ENCODE measurements around the gene GPR155.

Gene GPR155

DNA sequence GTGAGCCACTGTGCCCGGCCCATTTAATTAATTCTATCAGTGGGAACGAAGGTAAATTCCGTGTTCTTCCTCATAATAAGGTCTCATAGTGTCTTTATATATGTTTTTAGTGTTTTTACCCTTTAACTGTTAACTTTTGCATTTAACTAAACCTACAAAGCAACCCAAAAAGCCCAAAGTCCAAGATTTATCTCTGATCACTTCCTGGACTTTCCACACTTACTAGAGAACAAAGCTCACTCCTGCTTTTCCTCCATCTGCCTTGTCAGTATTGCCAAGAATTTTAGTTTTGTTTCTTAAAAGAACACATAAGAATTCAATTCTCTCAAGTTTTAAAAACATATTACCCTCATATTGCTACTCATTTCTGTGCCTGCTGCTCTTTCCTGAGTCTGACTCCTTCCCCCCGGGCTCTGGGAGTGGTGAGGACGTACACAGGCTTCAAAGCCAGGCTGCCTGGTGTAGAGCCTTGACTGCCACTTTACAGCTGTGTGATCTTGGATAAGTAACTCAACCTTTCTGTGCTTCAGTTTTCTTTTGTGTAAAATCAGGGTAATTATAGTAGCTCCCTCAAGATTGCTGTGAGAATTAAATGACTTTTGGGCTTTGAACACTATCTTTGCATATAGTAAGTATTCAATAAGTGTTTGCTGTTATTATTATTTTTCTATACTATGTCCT, 24.9 kb upstream of the GPR155 start:
- Histone ChIP-seq H3K4me2 (ENCODE audit: insufficient read depth, low read length, poor library complexity, severe bottlenecking) (no peak overlapping the region), H3K4me1 (ENCODE audit: control insufficient read depth in 2 of 2, insufficient read depth in 1 of 2, low read depth in 1 of 2, low read length in 2 of 2) (no peaks in the 10 kb centered on the region), H3K36me3 (replicated peaks in 1 of 2; ENCODE audit: control insufficient read depth in 2 of 2, insufficient read depth in 2 of 2, low read length in 2 of 2) (no peaks in the 10 kb centered on the region), H3K9ac (ENCODE audit: low read depth, low read length, poor library complexity) (no peak overlapping the region), H4K91ac (ENCODE audit: low read depth, low read length, poor library complexity) (no peak overlapping the region), H2BK120ac (ENCODE audit: low read depth, low read length) (no peak overlapping the region), H4K8ac (ENCODE audit: low read depth, low read length) (no peak overlapping the region), H3K9me3 (replicated peaks in 1 of 2; ENCODE audit: control insufficient read depth in 2 of 2, insufficient read depth in 1 of 2, low read depth in 1 of 2, low read length in 2 of 2) (peaks cover 7 to 23% of the 10 kb centered on the region in 2 donors), H3K14ac (ENCODE audit: low read length) (no peak overlapping the region), H3K27me3 (ENCODE audit: control insufficient read depth in 3 of 3, insufficient read depth in 3 of 3, low read depth in 1 of 3, low read length in 3 of 3) (peaks cover 0 to 4% (median 0%) of the 10 kb centered on the region in 3 experiments), H2AK5ac (ENCODE audit: low read depth, low read length) (no peak overlapping the region), H3K18ac (ENCODE audit: low read length) (no peak overlapping the region), H2BK5ac (ENCODE audit: low read length) (no peak overlapping the region), H3K79me1 (ENCODE audit: low read depth, low read length) (no peaks in the 10 kb centered on the region), H2BK12ac (ENCODE audit: low read length) (no peak overlapping the region), H3K27ac (replicated peaks; ENCODE audit: low read length) (no peak overlapping the region), H2BK15ac (ENCODE audit: low read length) (no peak overlapping the region), H3K4me3 (ENCODE audit: low read length in 2 of 2) (no peak overlapping the region), H3K23ac (ENCODE audit: low read depth, low read length, poor library complexity) (no peak overlapping the region), H3K4ac (ENCODE audit: low read length) (no peak overlapping the region), H2AFZ (ENCODE audit: low read length) (no peak overlapping the region)
- no peak for DNase-seq (ENCODE audit: low spot score)
- no CpG with 5 or more reads among the region's 5 CpGs for WGBS, 2 donors (ENCODE audit: extremely low coverage in 2 of 2, insufficient read length in 2 of 2, insufficient replicate concordance in 1 of 2)

DNA sequence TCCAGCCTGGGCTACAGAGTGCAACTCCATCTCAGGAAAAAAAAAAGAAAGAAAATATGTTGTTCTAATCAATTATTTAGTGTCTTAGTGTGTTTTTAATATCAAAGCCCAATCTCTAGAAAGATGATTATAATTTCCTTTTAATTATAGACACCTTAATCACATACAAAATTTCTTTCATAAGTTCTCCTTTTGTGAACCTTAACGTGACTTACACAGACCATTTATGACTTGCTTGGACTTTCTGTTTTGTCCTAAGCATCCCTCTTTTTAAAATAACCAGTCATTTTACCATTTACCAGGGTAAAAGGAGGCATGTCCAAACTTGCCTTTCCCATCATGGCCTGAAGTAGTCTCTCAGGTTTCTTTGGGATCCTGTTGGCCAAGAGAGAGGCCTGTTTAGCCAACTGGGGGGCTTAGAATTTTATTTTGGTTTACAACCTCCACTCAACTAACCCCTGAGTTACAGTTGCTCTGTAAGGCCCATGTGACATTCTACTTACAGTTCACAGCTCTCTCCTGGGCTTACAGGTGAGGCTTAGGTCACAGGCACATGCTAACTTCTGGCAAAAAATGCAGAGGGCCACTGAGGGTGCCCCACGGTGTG, 23.9 kb upstream of the GPR155 start:
- H3K18ac ChIP-seq (ENCODE audit: low read length): no peak overlapping the region
- no peak overlapping the region for H2BK120ac ChIP-seq (ENCODE audit: low read depth, low read length)
- DNase-seq (ENCODE audit: low spot score): peak; percentile 38
- H2AK5ac ChIP-seq (ENCODE audit: low read depth, low read length): no peak overlapping the region
- no peaks in the 10 kb centered on the region for H3K36me3 ChIP-seq (replicated peaks in 1 of 2; ENCODE audit: control insufficient read depth in 2 of 2, insufficient read depth in 2 of 2, low read length in 2 of 2)
- H2BK5ac ChIP-seq (ENCODE audit: low read length): no peak overlapping the region
- no peaks in the 10 kb centered on the region for H3K79me1 ChIP-seq (ENCODE audit: low read depth, low read length)
- WGBS, 2 donors (ENCODE audit: extremely low coverage in 2 of 2, insufficient read length in 2 of 2, insufficient replicate concordance in 1 of 2): no CpG with 5 or more reads among the region's 2 CpGs
- H3K4ac ChIP-seq (ENCODE audit: low read length): no peak overlapping the region
- no peak overlapping the region for H3K9ac ChIP-seq (ENCODE audit: low read depth, low read length, poor library complexity)
- no peak overlapping the region for H3K14ac ChIP-seq (ENCODE audit: low read length)
- no peak overlapping the region for H4K8ac ChIP-seq (ENCODE audit: low read depth, low read length)
- H3K4me2 ChIP-seq (ENCODE audit: insufficient read depth, low read length, poor library complexity, severe bottlenecking): no peak overlapping the region
- no peak overlapping the region for H2AFZ ChIP-seq (ENCODE audit: low read length)
- H3K4me1 ChIP-seq (ENCODE audit: control insufficient read depth in 2 of 2, insufficient read depth in 1 of 2, low read depth in 1 of 2, low read length in 2 of 2): no peaks in the 10 kb centered on the region
- H3K4me3 ChIP-seq (ENCODE audit: low read length in 2 of 2): no peak overlapping the region
- no peak overlapping the region for H4K91ac ChIP-seq (ENCODE audit: low read depth, low read length, poor library complexity)
- no peak overlapping the region for H2BK15ac ChIP-seq (ENCODE audit: low read length)
- peaks cover 7 to 23% of the 10 kb centered on the region in 2 donors for H3K9me3 ChIP-seq (replicated peaks in 1 of 2; ENCODE audit: control insufficient read depth in 2 of 2, insufficient read depth in 1 of 2, low read depth in 1 of 2, low read length in 2 of 2)
- H3K23ac ChIP-seq (ENCODE audit: low read depth, low read length, poor library complexity): no peak overlapping the region
- H3K27me3 ChIP-seq (ENCODE audit: control insufficient read depth in 3 of 3, insufficient read depth in 3 of 3, low read depth in 1 of 3, low read length in 3 of 3): no peaks in the 10 kb centered on the region
- H3K27ac ChIP-seq (replicated peaks; ENCODE audit: low read length): no peak overlapping the region
- H2BK12ac ChIP-seq (ENCODE audit: low read length): no peak overlapping the region

DNA sequence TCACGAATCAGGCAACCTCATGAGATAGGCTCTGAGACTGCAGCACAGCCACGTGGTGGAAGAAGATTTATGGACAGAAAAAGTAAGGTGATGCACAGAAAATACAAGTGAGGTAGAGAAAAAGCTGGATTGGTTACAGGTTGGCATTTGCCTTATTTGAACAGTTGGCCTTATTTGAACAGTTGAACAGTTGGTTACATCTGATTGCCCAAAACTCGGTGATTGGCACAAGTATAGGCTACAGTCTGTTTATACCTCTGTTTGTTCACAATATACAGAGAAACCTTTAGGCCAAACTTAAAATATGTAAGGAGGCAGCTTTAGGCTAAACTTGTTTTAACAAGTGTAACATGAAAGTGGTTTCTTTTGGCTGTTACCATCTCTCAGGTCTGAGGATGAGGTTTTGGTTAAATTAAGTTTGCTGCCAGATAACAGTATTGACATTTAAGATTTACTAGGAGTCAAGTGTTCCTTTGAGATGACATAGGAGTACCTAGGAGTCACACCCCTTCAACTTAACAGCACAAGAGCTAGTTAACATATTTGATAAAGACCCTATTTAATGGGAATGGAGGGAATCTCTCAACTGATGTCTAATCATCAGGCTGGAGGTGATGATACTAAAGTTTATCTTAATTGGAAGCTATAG, 16.5 kb upstream of the GPR155 start:
- WGBS, 2 donors (ENCODE audit: extremely low coverage in 2 of 2, insufficient read length in 2 of 2, insufficient replicate concordance in 1 of 2): no CpG with 5 or more reads among the region's 3 CpGs
- no peaks in the 10 kb centered on the region for H3K4me1 ChIP-seq (ENCODE audit: control insufficient read depth in 2 of 2, insufficient read depth in 1 of 2, low read depth in 1 of 2, low read length in 2 of 2)
- H3K36me3 ChIP-seq (replicated peaks in 1 of 2; ENCODE audit: control insufficient read depth in 2 of 2, insufficient read depth in 2 of 2, low read length in 2 of 2): no peaks in the 10 kb centered on the region
- no peak overlapping the region for H3K4ac ChIP-seq (ENCODE audit: low read length)
- H3K14ac ChIP-seq (ENCODE audit: low read length): no peak overlapping the region
- H3K4me2 ChIP-seq (ENCODE audit: insufficient read depth, low read length, poor library complexity, severe bottlenecking): no peak overlapping the region
- H3K27me3 ChIP-seq (ENCODE audit: control insufficient read depth in 3 of 3, insufficient read depth in 3 of 3, low read depth in 1 of 3, low read length in 3 of 3): peaks cover 0 to 16% (median 0%) of the 10 kb centered on the region in 3 experiments
- H2BK15ac ChIP-seq (ENCODE audit: low read length): no peak overlapping the region
- H3K23ac ChIP-seq (ENCODE audit: low read depth, low read length, poor library complexity): no peak overlapping the region
- DNase-seq (ENCODE audit: low spot score): no peak
- H3K4me3 ChIP-seq (ENCODE audit: low read length in 2 of 2): no peak overlapping the region
- no peak overlapping the region for H2BK120ac ChIP-seq (ENCODE audit: low read depth, low read length)
- H4K8ac ChIP-seq (ENCODE audit: low read depth, low read length): no peak overlapping the region
- no peak overlapping the region for H2BK12ac ChIP-seq (ENCODE audit: low read length)
- H2AFZ ChIP-seq (ENCODE audit: low read length): no peak overlapping the region
- H2AK5ac ChIP-seq (ENCODE audit: low read depth, low read length): no peak overlapping the region
- H3K27ac ChIP-seq (replicated peaks; ENCODE audit: low read length): no peak overlapping the region
- no peak overlapping the region for H2BK5ac ChIP-seq (ENCODE audit: low read length)
- no peaks in the 10 kb centered on the region for H3K79me1 ChIP-seq (ENCODE audit: low read depth, low read length)
- H3K9me3 ChIP-seq (replicated peaks in 1 of 2; ENCODE audit: control insufficient read depth in 2 of 2, insufficient read depth in 1 of 2, low read depth in 1 of 2, low read length in 2 of 2): no peaks in the 10 kb centered on the region
- H4K91ac ChIP-seq (ENCODE audit: low read depth, low read length, poor library complexity): no peak overlapping the region
- H3K18ac ChIP-seq (ENCODE audit: low read length): no peak overlapping the region
- H3K9ac ChIP-seq (ENCODE audit: low read depth, low read length, poor library complexity): no peak overlapping the region

- no peak overlapping the region for H3K9ac ChIP-seq (ENCODE audit: low read depth, low read length, poor library complexity)
- no peak overlapping the region for H4K91ac ChIP-seq (ENCODE audit: low read depth, low read length, poor library complexity)
- H3K36me3 ChIP-seq (replicated peaks in 1 of 2; ENCODE audit: control insufficient read depth in 2 of 2, insufficient read depth in 2 of 2, low read length in 2 of 2): no peaks in the 10 kb centered on the region
- no peak overlapping the region for H2AK5ac ChIP-seq (ENCODE audit: low read depth, low read length)
- no peaks in the 10 kb centered on the region for H3K79me1 ChIP-seq (ENCODE audit: low read depth, low read length)
- no peak overlapping the region for H2AFZ ChIP-seq (ENCODE audit: low read length)
- no peak overlapping the region for H4K8ac ChIP-seq (ENCODE audit: low read depth, low read length)
- no peak for DNase-seq (ENCODE audit: low spot score)
- peaks cover 0 to 16% (median 0%) of the 10 kb centered on the region in 3 experiments for H3K27me3 ChIP-seq (ENCODE audit: control insufficient read depth in 3 of 3, insufficient read depth in 3 of 3, low read depth in 1 of 3, low read length in 3 of 3)
- H3K4me2 ChIP-seq (ENCODE audit: insufficient read depth, low read length, poor library complexity, severe bottlenecking): no peak overlapping the region
- no peak overlapping the region for H3K18ac ChIP-seq (ENCODE audit: low read length)
- no CpG with 5 or more reads among the region's 5 CpGs for WGBS, 2 donors (ENCODE audit: extremely low coverage in 2 of 2, insufficient read length in 2 of 2, insufficient replicate concordance in 1 of 2)
- H2BK15ac ChIP-seq (ENCODE audit: low read length): no peak overlapping the region
- no peaks in the 10 kb centered on the region for H3K9me3 ChIP-seq (replicated peaks in 1 of 2; ENCODE audit: control insufficient read depth in 2 of 2, insufficient read depth in 1 of 2, low read depth in 1 of 2, low read length in 2 of 2)
- no peak overlapping the region for H3K14ac ChIP-seq (ENCODE audit: low read length)
- no peak overlapping the region for H2BK5ac ChIP-seq (ENCODE audit: low read length)
- H3K4me3 ChIP-seq (ENCODE audit: low read length in 2 of 2): no peak overlapping the region
- H3K4me1 ChIP-seq (ENCODE audit: control insufficient read depth in 2 of 2, insufficient read depth in 1 of 2, low read depth in 1 of 2, low read length in 2 of 2): peaks cover 2 to 3% of the 10 kb centered on the region in 2 donors
- H3K27ac ChIP-seq (replicated peaks; ENCODE audit: low read length): no peak overlapping the region
- no peak overlapping the region for H3K23ac ChIP-seq (ENCODE audit: low read depth, low read length, poor library complexity)
- H2BK120ac ChIP-seq (ENCODE audit: low read depth, low read length): no peak overlapping the region
- no peak overlapping the region for H3K4ac ChIP-seq (ENCODE audit: low read length)
- no peak overlapping the region for H2BK12ac ChIP-seq (ENCODE audit: low read length)
Measured at GRCh38 chr2:174499371-174499770, 12.5 kb upstream of the GPR155 start.

Measured in neuronal stem cell (in vitro differentiated cells).